H1 (cell line): Measurements from ENCODE around the gene CRACDL. TPM values are rescaled to one million over a fixed set of nuclear protein-coding genes. Genes with fewer than 3 reads are reported as not detected.

Experiments
- CTCF ChIA-PET: fragments of 300-600 bp; sonication (Branson Sonifier 250); formaldehyde crosslinking; loops from one replicate; lab custom pipeline; 2021; ENCODE audit not compliant: partially characterized antibody; lab: Charles Lee
- POLR2A ChIA-PET: fragments of 300-600 bp; sonication (Branson Sonifier 250); formaldehyde crosslinking; loops from one replicate; lab custom pipeline; 2021; ENCODE audit warnings: inconsistent platforms; ENCODE audit not compliant: partially characterized antibody; lab: Charles Lee
- DNase-seq, 2 experiments: peaks; one replicate each; pipeline versions ENCODE4 v3.0.0 to v3.0.0-alpha.2; 2010 to 2022; ENCODE audit warnings: low spot score in 2 of 2, low read depth in 1 of 2, mixed read lengths in 1 of 2
- FAIRE-seq: peaks from 2 replicates; lab custom pipeline; 2011; peaks lifted over from hg19 to GRCh38; lab: Jason Lieb, UNC
- H2AFZ ChIP-seq: 2 replicates; pipeline ENCODE4 v1.8.1; 2012; ENCODE audit warnings: low read length, inconsistent platforms
- H2AK5ac ChIP-seq: 2 replicates; pipeline ENCODE4 v1.6.1; 2013; ENCODE audit warnings: low read depth, low read length
- H2BK120ac ChIP-seq: replicated peaks from 2 replicates; pipeline ENCODE3; 2013; ENCODE audit warnings: low read depth, low read length, inconsistent platforms
- H2BK12ac ChIP-seq: 2 replicates; pipeline ENCODE4 v1.6.1; 2013; ENCODE audit warnings: low read depth, low read length
- H2BK15ac ChIP-seq: 2 replicates; pipeline ENCODE4 v1.6.1; 2013; ENCODE audit warnings: low read length
- H2BK20ac ChIP-seq: 2 replicates; pipeline ENCODE4 v1.6.1; 2013; ENCODE audit warnings: low read length
- H2BK5ac ChIP-seq: 2 replicates; pipeline ENCODE4 v1.6.1; 2013; ENCODE audit warnings: low read depth, low read length
- H3K14ac ChIP-seq: 2 replicates; pipeline ENCODE4 v1.6.1; 2013; ENCODE audit warnings: inconsistent platforms; ENCODE audit not compliant: insufficient read length
- H3K18ac ChIP-seq: 2 replicates; pipeline ENCODE4 v1.6.1; 2013; ENCODE audit warnings: low read length; ENCODE audit errors: extremely low read depth
- H3K23ac ChIP-seq: 2 replicates; pipeline ENCODE4 v1.6.1; 2013; ENCODE audit warnings: inconsistent platforms; ENCODE audit not compliant: insufficient read length
- H3K23me2 ChIP-seq: 2 replicates; pipeline ENCODE4 v1.6.1; 2013; ENCODE audit warnings: low read depth, low read length
- H3K27ac ChIP-seq: 2 replicates; pipeline ENCODE4 v1.6.1; 2011; ENCODE audit warnings: low read depth, low read length, inconsistent platforms
- H3K27me3 ChIP-seq, 4 experiments: replicated peaks in 1 of 4; 1 replicate in 1 of 4; 2 replicates in 3 of 4; pipeline versions ENCODE4 v1.6.1 to v1.8.1; 2011 to 2013; ENCODE audit warnings: low read length in 3 of 4, mild to moderate bottlenecking in 3 of 4, inconsistent platforms in 2 of 4, mixed read lengths in 2 of 4, moderate library complexity in 1 of 4; ENCODE audit not compliant: control insufficient read depth in 3 of 4, insufficient read depth in 3 of 4; ENCODE audit errors: extremely low read depth in 1 of 4
- H3K36me3 ChIP-seq, 4 experiments: 2 replicates each; pipeline versions ENCODE4 v1.6.1 to v1.8.1; 2011 to 2013; ENCODE audit warnings: mild to moderate bottlenecking in 4 of 4, low read length in 3 of 4, moderate library complexity in 2 of 4, control low read depth in 1 of 4, inconsistent platforms in 1 of 4; ENCODE audit not compliant: insufficient read depth in 4 of 4, control insufficient read depth in 2 of 4
- H3K4ac ChIP-seq: replicated peaks from 2 replicates; pipeline ENCODE3; 2013; ENCODE audit warnings: low read length, low read depth, mixed read lengths, inconsistent platforms; ENCODE audit not compliant: insufficient read length
- H3K4me1 ChIP-seq, 4 experiments: replicated peaks in 1 of 4; 1 replicate in 1 of 4; 2 replicates in 3 of 4; pipeline versions ENCODE4 v1.6.1 to v1.8.1; 2011 to 2013; ENCODE audit warnings: low read length in 3 of 4, inconsistent platforms in 2 of 4, mixed read lengths in 1 of 4; ENCODE audit not compliant: insufficient read depth in 4 of 4, control insufficient read depth in 3 of 4
- H3K4me2 ChIP-seq, 2 experiments: 2 replicates each; pipeline versions ENCODE4 v1.6.1 to v1.8.1; 2011 to 2013; ENCODE audit warnings: low read depth in 2 of 2, low read length in 2 of 2, control low read depth in 1 of 2, inconsistent platforms in 1 of 2, mild to moderate bottlenecking in 1 of 2; ENCODE audit not compliant: insufficient read depth in 1 of 2
- H3K4me3 ChIP-seq, 4 experiments: fragments of 200-600, 300-600 bp in 1 of 4; sonication (generic), shearing (Covaris generic), sonication (Bioruptor Twin) in 1 of 4; 2 replicates each; pipeline versions ENCODE4 v1.5.1 to v1.8.1; 2011 to 2016; ENCODE audit warnings: low read length in 4 of 4, low read depth in 3 of 4, control low read depth in 2 of 4, inconsistent platforms in 2 of 4, mild to moderate bottlenecking in 2 of 4, mixed read lengths in 1 of 4, moderate library complexity in 1 of 4; ENCODE audit not compliant: insufficient read depth in 2 of 4; ENCODE audit errors: extremely low read depth in 1 of 4
- H3K56ac ChIP-seq: replicated peaks from 2 replicates; pipeline ENCODE3; 2013; ENCODE audit warnings: low read depth, mild to moderate bottlenecking, mixed read lengths, low read length, inconsistent platforms; ENCODE audit not compliant: insufficient read length
- H3K79me1 ChIP-seq: 2 replicates; pipeline ENCODE4 v1.6.1; 2013; ENCODE audit warnings: low read depth, low read length, control low read depth
- H3K79me2 ChIP-seq, 2 experiments: 2 replicates each; pipeline versions ENCODE4 v1.6.1 to v1.8.1; 2012 to 2013; ENCODE audit warnings: low read length in 2 of 2, mild to moderate bottlenecking in 2 of 2, inconsistent platforms in 1 of 2; ENCODE audit not compliant: insufficient read depth in 2 of 2, control insufficient read depth in 1 of 2
- H3K9ac ChIP-seq, 4 experiments: replicated peaks in 1 of 4; 1 replicate in 1 of 4; 2 replicates in 3 of 4; pipeline versions ENCODE4 v1.6.1 to v1.8.1; 2011 to 2013; ENCODE audit warnings: low read depth in 3 of 4, low read length in 3 of 4, control low read depth in 2 of 4, mild to moderate bottlenecking in 2 of 4, moderate library complexity in 2 of 4, inconsistent platforms in 1 of 4; ENCODE audit errors: extremely low read depth in 1 of 4
- H3K9me3 ChIP-seq, 2 experiments: 2 replicates each; pipeline versions ENCODE4 v1.6.1 to v1.8.1; 2012 to 2013; ENCODE audit warnings: mild to moderate bottlenecking in 2 of 2, moderate library complexity in 2 of 2, control low read depth in 1 of 2, inconsistent platforms in 1 of 2, low read depth in 1 of 2, low read length in 1 of 2, mixed read lengths in 1 of 2; ENCODE audit not compliant: insufficient read depth in 2 of 2
- H4K20me1 ChIP-seq, 2 experiments: replicated peaks in 1 of 2; 2 replicates each; pipeline versions ENCODE3 to v1.8.1; 2011 to 2013; ENCODE audit warnings: inconsistent platforms in 2 of 2, low read length in 2 of 2, mild to moderate bottlenecking in 1 of 2; ENCODE audit not compliant: insufficient read depth in 2 of 2, control insufficient read depth in 1 of 2
- H4K5ac ChIP-seq: 2 replicates; pipeline ENCODE4 v1.6.1; 2013; ENCODE audit warnings: low read length, low read depth, mixed read lengths, inconsistent platforms; ENCODE audit not compliant: insufficient read length
- H4K8ac ChIP-seq: 2 replicates; pipeline ENCODE4 v1.8.0; 2013; ENCODE audit warnings: mild to moderate bottlenecking, moderate library complexity, low read length, inconsistent platforms; ENCODE audit not compliant: insufficient read depth; ENCODE audit errors: extremely low read depth
- H4K91ac ChIP-seq: replicated peaks from 2 replicates; pipeline ENCODE3; 2013; ENCODE audit warnings: low read length, mixed read lengths, inconsistent platforms; ENCODE audit not compliant: insufficient read length
- EP300 ChIP-seq, 2 experiments: IDR thresholded peaks; 1 replicate in 1 of 2; 2 replicates in 1 of 2; pipeline ENCODE4 v1.6.1; 2011 to 2012; ENCODE audit warnings: low read depth in 2 of 2, low read length in 2 of 2, mild to moderate bottlenecking in 2 of 2, borderline replicate concordance in 1 of 2, inconsistent platforms in 1 of 2, moderate library complexity in 1 of 2
- RAD21 ChIP-seq, 2 experiments: IDR thresholded peaks in 1 of 2; conservative IDR thresholded peaks in 1 of 2; 2 replicates each; pipeline ENCODE4 v1.6.1; 2011; ENCODE audit warnings: low read depth in 2 of 2, low read length in 2 of 2, improper control_type of control experiment in 1 of 2, inconsistent platforms in 1 of 2, mild to moderate bottlenecking in 1 of 2, moderate library complexity in 1 of 2
- RNF2 ChIP-seq: fragments of 200-900, 300-1000 bp; sonication (generic); IDR thresholded peaks from 2 replicates; pipeline ENCODE4 v1.7.1; 2016; ENCODE audit warnings: borderline replicate concordance, low read depth, mild to moderate bottlenecking, antibody characterized with exemption, low read length; ENCODE audit not compliant: poor library complexity, severe bottlenecking; ENCODE audit errors: missing control alignments
- WGBS, 2 experiments: shearing (Covaris generic) in 1 of 2; methylation state at CpG; one replicate each; pipeline versions ENCODE4 v1.1.6 to v1.1.7; 2013 to 2015; ENCODE audit warnings: low lambda C conversion rate in 2 of 2, mixed read lengths in 2 of 2, inconsistent platforms in 1 of 2, low coverage in 1 of 2, missing lambda C conversion rate in 1 of 2; ENCODE audit not compliant: insufficient replicate concordance in 2 of 2, insufficient coverage in 1 of 2, insufficient read length in 1 of 2; ENCODE audit errors: extremely low coverage in 1 of 2, missing lambda C conversion rate in 1 of 2; 5-methylcytosine and 5-hydroxymethylcytosine counted together
- polyA plus RNA-seq, 7 experiments: library from polyadenylated mRNA; depleted of rRNA in 3 of 7; stranded (reverse) in 5 of 7; unstranded in 2 of 7; fragments of >200 nt in 5 of 7; fragments of 200-250 nt in 2 of 7; gene quantifications; 1 replicate in 5 of 7; 2 replicates in 1 of 7; 4 replicates in 1 of 7; pipeline versions ENCODE4 v1.2.1 to v1.2.3, GENCODE V29; 2011 to 2013; ENCODE audit warnings: missing spikeins in 2 of 7, mixed read lengths in 2 of 7
- total RNA-seq: library from RNA; stranded (reverse); fragmentation: NEBNext Ultra II Directional; extraction: Animal tissue kit (Norgen Biotek cat#: 25700); gene quantifications from 2 replicates; pipeline ENCODE4 v1.2.1, GENCODE V29; 2021

CRACDL gene
- total and polyA plus RNA-seq, 2 of the 8 experiments (the other 6 are each of a cell fraction or from before 2014, with no cell fraction given): 0.07 to 0.38 TPM

DNA sequence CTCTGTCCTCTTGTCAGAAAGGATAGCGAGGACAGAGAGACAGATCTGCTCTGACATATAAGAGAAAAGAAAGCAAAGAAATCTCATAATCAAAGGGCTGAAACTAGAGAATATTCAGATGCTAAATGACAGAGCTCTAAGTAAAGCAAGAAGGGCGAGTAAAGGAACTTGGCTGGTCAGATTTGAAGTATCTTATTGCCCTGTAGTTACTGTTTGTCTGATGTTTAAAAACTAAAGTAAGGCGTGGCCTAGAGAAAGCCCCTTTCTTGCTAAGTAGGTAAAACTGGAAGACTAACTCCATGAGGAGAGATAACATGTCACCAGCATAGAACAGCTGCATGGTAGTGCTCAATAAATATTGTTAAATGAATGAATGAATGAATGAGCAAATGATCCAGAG, 70.0 kb downstream of the CRACDL start:
- FAIRE-seq (no peak), DNase-seq (no peak)
- Histone ChIP-seq H3K79me1 (no peaks in the 10 kb centered on the region), H3K18ac (no peak overlapping the region), H2BK12ac (no peak overlapping the region), H4K20me1 (no peaks in the 10 kb centered on the region), H4K91ac (no peak overlapping the region), H2BK120ac (no peak overlapping the region), H3K4me1 (peaks cover 0 to 8% (median 6%) of the 10 kb centered on the region in 4 experiments; a peak in 5 of 7 replicates), H2AFZ (no peak overlapping the region), H3K27me3 (no peaks in the 10 kb centered on the region), H3K14ac (no peak overlapping the region), H2BK5ac (no peak overlapping the region), H3K27ac (no peak overlapping the region), H3K23ac (no peak overlapping the region), H3K23me2 (no peaks in the 10 kb centered on the region), H3K79me2 (no peaks in the 10 kb centered on the region), H3K4me3 (no peak overlapping the region), H2AK5ac (no peak overlapping the region), H3K4me2 (no peak overlapping the region), H2BK15ac (no peak overlapping the region), H3K36me3 (no peaks in the 10 kb centered on the region), H4K8ac (no peak overlapping the region), H3K9me3 (no peaks in the 10 kb centered on the region), H3K4ac (no peak overlapping the region), H2BK20ac (no peak overlapping the region), H3K56ac (no peak overlapping the region), H4K5ac (no peak overlapping the region), H3K9ac (no peak overlapping the region)
- ChIA-PET POLR2A (no interaction called here), CTCF (interaction anchor here (1.0 kb wide), 1 partner anchor 217 kb away, joined by 3 read pairs; no protein-coding TSS in a partner anchor)
- WGBS, 2 experiments: 91% methylated on average over 3 of the region's 3 CpGs; no CpG with 5 or more reads in 1 of the 2 experiments
- TF ChIP-seq RNF2 (no peak), RAD21 (IDR thresholded peaks at IDR 0.05 in 1 of 2, conservative IDR thresholded peaks at IDR 0.05 in 1 of 2; ENCODE audit: low read depth in 2 of 2, low read length in 2 of 2) (no peak), EP300 (IDR thresholded peaks at IDR 0.05; ENCODE audit: borderline replicate concordance in 1 of 2, low read depth in 2 of 2, low read length in 2 of 2) (no peak)
